PC-3 (cell line): ENCODE data around the gene AEBP2.

Experiments
- EZH2phosphoT487 ChIP-seq: fragments of 300-600 bp; sonication (generic); IDR thresholded peaks from 2 replicates; pipeline ENCODE4 v1.6.1; 2018; ENCODE audit warnings: mild to moderate bottlenecking, antibody characterized with exemption, low read length, borderline replicate concordance
- TF ChIP-seq, protein P1 (sequence below): fragments of 300-600 bp; sonication (generic); conservative IDR thresholded peaks from 2 replicates; pipeline ENCODE4 v1.5.1; 2017; ENCODE audit warnings: antibody characterized with exemption, low read depth, mild to moderate bottlenecking, low read length

DNA sequence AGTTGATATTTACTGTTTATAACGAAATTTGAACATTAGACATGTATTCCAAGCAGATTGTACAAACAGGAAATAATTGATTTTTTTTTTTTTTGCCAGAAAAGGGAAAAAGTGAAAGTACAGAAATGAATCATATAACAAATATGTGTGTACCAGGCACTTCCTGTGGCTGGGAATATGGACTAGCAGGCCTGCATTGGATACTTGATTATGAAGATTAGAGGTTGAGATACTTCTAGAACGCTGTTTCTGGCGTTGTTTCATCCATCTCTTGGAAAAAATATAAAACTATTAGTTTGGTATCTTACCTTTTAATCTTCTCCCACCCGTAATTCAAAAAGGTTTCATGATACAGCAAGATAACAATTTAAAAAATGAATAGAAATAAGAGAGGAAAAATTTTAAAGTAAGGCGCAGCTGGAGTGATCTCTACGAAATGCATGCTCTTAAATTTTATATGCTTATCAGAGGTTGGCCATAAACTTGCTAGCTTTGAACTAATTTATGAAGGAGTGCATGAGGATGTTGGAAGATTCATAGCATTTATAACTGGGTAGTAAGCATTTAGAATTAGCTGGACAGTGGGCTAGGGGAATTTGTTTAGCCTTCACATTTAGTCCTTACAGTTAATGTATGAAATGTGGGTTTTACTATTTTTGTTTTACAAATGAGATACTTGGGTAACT lies 90.8 kb downstream of the AEBP2 start:
- TF ChIP-seq, protein P1, sequence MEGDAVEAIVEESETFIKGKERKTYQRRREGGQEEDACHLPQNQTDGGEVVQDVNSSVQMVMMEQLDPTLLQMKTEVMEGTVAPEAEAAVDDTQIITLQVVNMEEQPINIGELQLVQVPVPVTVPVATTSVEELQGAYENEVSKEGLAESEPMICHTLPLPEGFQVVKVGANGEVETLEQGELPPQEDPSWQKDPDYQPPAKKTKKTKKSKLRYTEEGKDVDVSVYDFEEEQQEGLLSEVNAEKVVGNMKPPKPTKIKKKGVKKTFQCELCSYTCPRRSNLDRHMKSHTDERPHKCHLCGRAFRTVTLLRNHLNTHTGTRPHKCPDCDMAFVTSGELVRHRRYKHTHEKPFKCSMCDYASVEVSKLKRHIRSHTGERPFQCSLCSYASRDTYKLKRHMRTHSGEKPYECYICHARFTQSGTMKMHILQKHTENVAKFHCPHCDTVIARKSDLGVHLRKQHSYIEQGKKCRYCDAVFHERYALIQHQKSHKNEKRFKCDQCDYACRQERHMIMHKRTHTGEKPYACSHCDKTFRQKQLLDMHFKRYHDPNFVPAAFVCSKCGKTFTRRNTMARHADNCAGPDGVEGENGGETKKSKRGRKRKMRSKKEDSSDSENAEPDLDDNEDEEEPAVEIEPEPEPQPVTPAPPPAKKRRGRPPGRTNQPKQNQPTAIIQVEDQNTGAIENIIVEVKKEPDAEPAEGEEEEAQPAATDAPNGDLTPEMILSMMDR = no peak
- no peak for TF ChIP-seq EZH2phosphoT487
